Ovary (tissue), 3 donors: ENCODE data around the gene WDR82.

Source experiments
- POLR2A ChIP-seq: fragments of 450-650 bp; IDR thresholded peaks from one replicate; pipeline ENCODE4 v1.6.1; 2017; ENCODE audit warnings: antibody characterized with exemption, mild to moderate bottlenecking, moderate library complexity
- TF ChIP-seq, protein P1 (sequence below), 3 donors: fragments of 450-650 bp in 2 of 3; fragments of 200-600 bp in 1 of 3; IDR thresholded peaks; one replicate each; pipeline versions ENCODE4 v1.5.1 to v1.8.0; 2016 to 2022; ENCODE audit warnings: antibody characterized with exemption in 3 of 3, mild to moderate bottlenecking in 1 of 3
- donor health status: DM: no; HTN: no; CAD: no.

DNA sequence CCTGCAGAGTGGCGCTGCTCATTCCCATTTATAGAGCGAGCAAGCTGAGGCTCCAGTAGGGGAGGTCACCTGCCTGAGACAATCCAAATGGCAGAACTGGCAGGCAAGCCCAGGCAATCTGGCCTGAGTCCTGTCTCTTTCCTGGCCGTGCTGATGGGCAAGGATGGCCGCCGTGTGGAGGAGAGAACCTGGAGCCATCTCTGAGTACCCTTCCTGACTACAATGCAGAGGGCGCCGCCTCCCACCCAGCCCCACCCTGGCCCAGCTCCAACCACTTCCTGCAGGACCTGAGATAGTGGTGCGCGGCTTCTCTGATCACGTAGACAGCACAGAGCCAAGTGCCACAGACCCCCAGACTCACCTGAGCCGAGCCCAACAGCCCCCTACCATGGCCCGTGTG, 60.0 kb downstream of the WDR82 start:
- no peak for TF ChIP-seq POLR2A
- TF ChIP-seq, protein P1, sequence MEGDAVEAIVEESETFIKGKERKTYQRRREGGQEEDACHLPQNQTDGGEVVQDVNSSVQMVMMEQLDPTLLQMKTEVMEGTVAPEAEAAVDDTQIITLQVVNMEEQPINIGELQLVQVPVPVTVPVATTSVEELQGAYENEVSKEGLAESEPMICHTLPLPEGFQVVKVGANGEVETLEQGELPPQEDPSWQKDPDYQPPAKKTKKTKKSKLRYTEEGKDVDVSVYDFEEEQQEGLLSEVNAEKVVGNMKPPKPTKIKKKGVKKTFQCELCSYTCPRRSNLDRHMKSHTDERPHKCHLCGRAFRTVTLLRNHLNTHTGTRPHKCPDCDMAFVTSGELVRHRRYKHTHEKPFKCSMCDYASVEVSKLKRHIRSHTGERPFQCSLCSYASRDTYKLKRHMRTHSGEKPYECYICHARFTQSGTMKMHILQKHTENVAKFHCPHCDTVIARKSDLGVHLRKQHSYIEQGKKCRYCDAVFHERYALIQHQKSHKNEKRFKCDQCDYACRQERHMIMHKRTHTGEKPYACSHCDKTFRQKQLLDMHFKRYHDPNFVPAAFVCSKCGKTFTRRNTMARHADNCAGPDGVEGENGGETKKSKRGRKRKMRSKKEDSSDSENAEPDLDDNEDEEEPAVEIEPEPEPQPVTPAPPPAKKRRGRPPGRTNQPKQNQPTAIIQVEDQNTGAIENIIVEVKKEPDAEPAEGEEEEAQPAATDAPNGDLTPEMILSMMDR (IDR thresholded peaks at IDR 0.05) = no peak
